Measurements from ENCODE around the gene TBL1XR1.
"Not testable (repeated sequence)": the region's sequence is repeated elsewhere in the genome, so short reads cannot be mapped to it uniquely, and the experiment has no call there.

TBL1XR1 gene

DNA sequence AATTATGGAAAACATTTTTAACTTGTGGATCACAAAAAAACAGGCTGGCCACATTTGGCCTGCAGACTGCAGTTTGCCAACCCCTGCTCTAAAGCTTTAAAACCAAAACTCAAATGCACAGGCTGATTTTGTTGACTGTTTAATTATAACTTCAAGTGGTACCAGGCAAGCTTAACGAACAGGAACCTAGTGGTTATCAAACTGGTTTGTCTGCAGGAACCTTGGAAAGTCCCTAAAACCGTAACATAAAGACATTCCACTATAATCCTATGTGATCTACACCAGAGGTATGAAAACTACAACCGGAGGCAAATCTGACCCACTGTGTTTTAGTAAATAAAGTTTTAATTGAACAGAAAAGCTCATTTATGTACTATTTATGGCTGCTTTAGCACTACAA, 52.4 kb downstream of the TBL1XR1 start:
- Histone ChIP-seq H3K36me3 (replicated peaks) (no peaks in the 10 kb centered on the region), H3K27ac (no peak overlapping the region), H3K27me3 (replicated peaks) (no peaks in the 10 kb centered on the region), H3K4me3 (ENCODE audit: low read depth, low read length) (no peak overlapping the region)
- DNase-seq: no peak
- in situ Hi-C loops (cut with HindIII; ENCODE audit: low pct_ligation_motif_present, low sequenced_read_pairs): no loop called here
- TF ChIP-seq, protein P1, sequence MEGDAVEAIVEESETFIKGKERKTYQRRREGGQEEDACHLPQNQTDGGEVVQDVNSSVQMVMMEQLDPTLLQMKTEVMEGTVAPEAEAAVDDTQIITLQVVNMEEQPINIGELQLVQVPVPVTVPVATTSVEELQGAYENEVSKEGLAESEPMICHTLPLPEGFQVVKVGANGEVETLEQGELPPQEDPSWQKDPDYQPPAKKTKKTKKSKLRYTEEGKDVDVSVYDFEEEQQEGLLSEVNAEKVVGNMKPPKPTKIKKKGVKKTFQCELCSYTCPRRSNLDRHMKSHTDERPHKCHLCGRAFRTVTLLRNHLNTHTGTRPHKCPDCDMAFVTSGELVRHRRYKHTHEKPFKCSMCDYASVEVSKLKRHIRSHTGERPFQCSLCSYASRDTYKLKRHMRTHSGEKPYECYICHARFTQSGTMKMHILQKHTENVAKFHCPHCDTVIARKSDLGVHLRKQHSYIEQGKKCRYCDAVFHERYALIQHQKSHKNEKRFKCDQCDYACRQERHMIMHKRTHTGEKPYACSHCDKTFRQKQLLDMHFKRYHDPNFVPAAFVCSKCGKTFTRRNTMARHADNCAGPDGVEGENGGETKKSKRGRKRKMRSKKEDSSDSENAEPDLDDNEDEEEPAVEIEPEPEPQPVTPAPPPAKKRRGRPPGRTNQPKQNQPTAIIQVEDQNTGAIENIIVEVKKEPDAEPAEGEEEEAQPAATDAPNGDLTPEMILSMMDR (IDR thresholded peaks at IDR 0.05; ENCODE audit: low read depth, low read length, missing control alignments): no peak

DNA sequence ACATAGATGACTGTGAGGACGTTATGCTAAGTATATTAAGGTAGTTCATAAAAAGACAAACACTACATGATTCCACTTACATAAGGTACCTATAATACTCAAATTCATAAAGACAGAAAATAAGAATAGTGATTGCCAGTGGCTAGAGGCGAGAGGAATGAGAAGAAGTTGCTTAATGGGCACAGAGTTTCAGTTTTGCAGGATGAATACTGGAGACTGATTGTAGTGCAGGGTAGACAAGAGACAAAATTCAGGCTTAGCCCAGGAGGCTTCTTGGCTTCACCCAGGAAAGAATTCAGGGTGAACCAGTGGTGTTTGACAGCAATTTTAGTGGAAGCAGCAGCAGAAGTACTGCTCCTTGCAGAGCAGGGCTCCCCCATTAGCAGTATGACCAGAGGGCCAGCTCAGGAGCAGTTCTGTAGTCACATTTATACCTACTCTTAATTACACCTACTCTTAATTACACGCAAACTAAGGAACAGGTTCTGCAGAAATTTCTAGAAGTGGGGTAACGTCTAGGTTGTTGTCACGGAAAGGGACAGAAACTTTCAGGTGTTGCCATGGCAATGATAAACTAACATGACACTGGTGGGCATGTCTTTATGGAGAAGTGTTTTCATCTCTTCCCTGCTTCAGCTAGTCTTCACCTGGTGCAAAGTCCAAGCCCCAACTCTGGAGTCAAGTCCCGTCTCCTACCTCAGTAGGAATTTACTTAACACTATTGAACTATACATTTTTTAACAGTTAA, 55.2 kb downstream of the TBL1XR1 start:
- no peak for DNase-seq
- Histone ChIP-seq H3K27me3 (replicated peaks) (no peaks in the 10 kb centered on the region), H3K36me3 (replicated peaks) (no peaks in the 10 kb centered on the region), H3K4me3 (ENCODE audit: low read depth, low read length) (no peak overlapping the region), H3K27ac (no peak overlapping the region)
- in situ Hi-C loops (cut with HindIII; ENCODE audit: low pct_ligation_motif_present, low sequenced_read_pairs): no loop called here
- TF ChIP-seq, protein P1 (IDR thresholded peaks at IDR 0.05; ENCODE audit: low read depth, low read length, missing control alignments): no peak

DNA sequence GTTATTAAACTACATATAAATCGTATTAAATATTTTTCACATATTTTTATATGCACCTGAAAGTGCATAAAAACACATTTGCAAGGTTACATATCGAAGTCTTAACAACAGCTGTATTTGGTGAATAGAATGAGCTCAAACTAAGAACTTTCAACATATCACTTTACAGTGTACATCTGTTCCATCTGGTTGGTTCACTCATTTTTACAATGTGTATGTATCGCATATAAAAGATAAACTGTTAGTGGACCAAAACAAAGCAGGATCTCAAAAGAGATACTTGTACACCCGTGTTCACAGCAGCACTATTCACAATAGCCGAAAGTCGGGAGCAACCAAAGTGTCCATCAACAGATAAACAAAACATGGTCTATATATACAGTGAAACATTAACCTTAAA, 55.8 kb downstream of the TBL1XR1 start:
- Histone ChIP-seq H3K4me3 (ENCODE audit: low read depth, low read length) (no peak overlapping the region), H3K27ac (no peak overlapping the region), H3K27me3 (replicated peaks) (no peaks in the 10 kb centered on the region), H3K36me3 (replicated peaks) (no peaks in the 10 kb centered on the region)
- TF ChIP-seq, protein P1 (IDR thresholded peaks at IDR 0.05; ENCODE audit: low read depth, low read length, missing control alignments): no peak
- DNase-seq: no peak
- in situ Hi-C loops (cut with HindIII; ENCODE audit: low pct_ligation_motif_present, low sequenced_read_pairs): no loop called here

DNA sequence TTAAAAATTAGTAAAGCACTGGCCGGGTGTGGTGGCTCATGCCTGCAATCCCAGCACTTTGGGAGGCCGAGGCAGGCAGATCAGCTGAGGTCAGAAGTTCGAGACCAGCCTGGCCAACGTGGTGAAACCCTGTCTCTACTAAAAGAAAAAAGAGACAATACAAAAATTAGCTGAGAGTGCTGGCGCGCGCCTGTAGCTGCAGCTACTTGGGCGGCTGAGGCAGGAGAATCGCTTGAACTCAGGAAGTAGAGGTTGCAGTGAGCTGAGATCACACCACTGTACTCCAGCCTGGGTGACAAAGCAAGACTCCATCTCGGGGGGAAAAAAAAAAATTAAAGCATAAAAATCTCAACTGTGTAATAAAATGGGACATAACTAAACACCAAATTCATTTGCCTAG, 58.1 kb downstream of the TBL1XR1 start:
- H3K27me3 ChIP-seq (replicated peaks); in situ Hi-C loops (cut with HindIII; ENCODE audit: low pct_ligation_motif_present, low sequenced_read_pairs); H3K27ac ChIP-seq; H3K4me3 ChIP-seq (ENCODE audit: low read depth, low read length); DNase-seq; H3K36me3 ChIP-seq (replicated peaks): not testable (repeated sequence)

DNA sequence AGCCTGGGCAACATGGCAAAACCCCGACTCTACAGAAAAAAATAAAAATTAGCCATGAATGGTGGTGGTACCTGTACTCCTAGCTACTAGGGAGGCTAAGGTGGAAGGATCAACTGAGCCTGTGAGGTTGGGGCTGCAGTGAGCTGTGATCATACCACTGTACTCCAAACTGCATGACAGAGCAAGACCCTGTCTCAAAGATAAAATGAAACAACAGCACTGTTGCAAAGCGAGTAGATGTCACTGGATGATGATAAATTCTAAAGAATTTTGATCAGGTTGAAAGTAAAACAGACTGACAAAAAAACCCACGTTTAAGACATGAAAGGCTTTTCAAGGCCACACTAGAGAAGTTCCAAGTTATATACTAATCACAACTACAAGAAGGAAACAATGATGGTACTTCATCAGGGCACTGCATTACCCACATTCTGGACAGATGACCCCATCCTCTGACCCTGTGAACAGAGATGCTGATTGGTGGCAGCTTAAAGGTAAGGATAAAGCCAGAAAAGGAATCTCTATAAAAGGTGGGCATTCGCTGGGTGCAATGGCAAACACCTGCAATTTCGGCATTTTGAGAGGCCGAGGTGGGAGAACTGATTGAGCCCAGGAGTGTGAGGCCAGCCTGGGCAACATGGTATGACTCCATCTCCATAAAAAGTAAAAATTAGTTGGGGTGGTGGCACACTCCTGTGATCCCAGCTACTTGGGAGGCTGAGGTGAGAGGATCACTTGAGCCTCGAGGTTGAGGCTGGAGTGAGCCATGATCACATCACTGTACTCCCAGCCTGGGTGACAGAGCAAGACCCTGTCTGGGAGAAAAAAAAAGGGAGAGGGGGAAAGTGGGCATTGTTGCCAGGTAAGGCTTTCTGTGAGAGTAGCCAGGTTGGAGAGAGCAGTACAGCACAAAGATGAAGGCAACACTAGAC, 59.2 kb downstream of the TBL1XR1 start:
- H3K4me3 ChIP-seq (ENCODE audit: low read depth, low read length): no peak overlapping the region
- no peak overlapping the region for H3K27ac ChIP-seq
- TF ChIP-seq, protein P1 (IDR thresholded peaks at IDR 0.05; ENCODE audit: low read depth, low read length, missing control alignments): no peak
- H3K36me3 ChIP-seq (replicated peaks): no peaks in the 10 kb centered on the region
- H3K27me3 ChIP-seq (replicated peaks): no peaks in the 10 kb centered on the region
- in situ Hi-C loops (cut with HindIII; ENCODE audit: low pct_ligation_motif_present, low sequenced_read_pairs): no loop called here
- DNase-seq: no peak

DNA sequence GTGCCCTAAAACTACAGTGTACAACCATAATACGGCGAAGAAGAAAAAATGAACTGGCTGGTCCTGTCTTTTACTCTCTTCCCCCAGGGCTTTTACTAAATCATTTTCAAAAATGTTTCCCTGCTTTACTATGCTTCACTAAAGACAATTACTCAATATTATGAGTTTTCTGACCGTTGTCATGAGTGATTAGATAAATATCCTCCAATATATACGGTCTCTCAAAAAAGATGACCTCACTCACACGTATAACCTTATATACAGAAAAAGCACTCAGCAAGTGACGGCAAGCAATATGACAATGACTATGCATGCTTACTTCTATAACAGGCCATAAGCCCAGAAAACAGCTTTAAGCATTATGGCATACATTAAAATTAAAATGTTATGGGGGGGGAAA, 60.5 kb downstream of the TBL1XR1 start:
- H3K36me3 ChIP-seq (replicated peaks): no peaks in the 10 kb centered on the region
- H3K27ac ChIP-seq: no peak overlapping the region
- no peak for DNase-seq
- TF ChIP-seq, protein P1 (IDR thresholded peaks at IDR 0.05; ENCODE audit: low read depth, low read length, missing control alignments): no peak
- H3K4me3 ChIP-seq (ENCODE audit: low read depth, low read length): no peak overlapping the region
- no peaks in the 10 kb centered on the region for H3K27me3 ChIP-seq (replicated peaks)
- in situ Hi-C loops (cut with HindIII; ENCODE audit: low pct_ligation_motif_present, low sequenced_read_pairs): no loop called here

Measured in brain microvascular endothelial cell (primary cell).